Naive thymus-derived CD8-positive, alpha-beta T cell (primary cell): ENCODE measurements around the gene PLCG1. TPM values are rescaled to one million over a fixed set of nuclear protein-coding genes. Genes with fewer than 3 reads are reported as not detected.
"Not testable (repeated sequence)": the region's sequence is repeated elsewhere in the genome, so short reads cannot be mapped to it uniquely, and the experiment has no call there.

ENCODE experiments used
- ATAC-seq, 2 donors: fragments of 150-1000 bp; cut with Tn5 transposase in 1 of 2; sonication (Bioruptor Pico), chemical (Tn5 transposase) in 1 of 2; 1 replicate in 1 of 2; 2 replicates in 1 of 2; pipeline ENCODE4 v1.10.0; 2021; ENCODE audit warnings: mild to moderate bottlenecking in 2 of 2, moderate library complexity in 2 of 2
- POLR2A ChIA-PET: fragments of 350-600 bp; sonication (Branson Sonifier 250); formaldehyde crosslinking; loops from one replicate; lab custom pipeline; 2021; ENCODE audit warnings: antibody characterized with exemption; lab: Charles Lee
- DNase-seq, 10 donors: peaks; one replicate each; pipeline versions ENCODE4 v3.0.0 to v3.0.0-alpha.2; 2020 to 2022
- H3K27ac Mint-ChIP-seq, 10 donors: one replicate each; pipeline ENCODE4 v1.8.0; 2020 to 2022; ENCODE audit warnings: mild to moderate bottlenecking in 10 of 10, mixed read lengths in 10 of 10, moderate library complexity in 4 of 10, inconsistent platforms in 1 of 10
- H3K27me3 Mint-ChIP-seq, 5 donors: one replicate each; pipeline ENCODE4 v1.8.0; 2021 to 2022; ENCODE audit warnings: mixed read lengths in 5 of 5
- H3K36me3 Mint-ChIP-seq, 3 donors: one replicate each; pipeline ENCODE4 v1.8.0; 2020 to 2022; ENCODE audit warnings: mixed read lengths in 3 of 3, mild to moderate bottlenecking in 2 of 3, inconsistent platforms in 1 of 3
- H3K4me1 Mint-ChIP-seq, 4 donors: one replicate each; pipeline ENCODE4 v1.8.0; 2021 to 2022; ENCODE audit warnings: mixed read lengths in 4 of 4
- H3K4me3 Mint-ChIP-seq, 10 donors: one replicate each; pipeline ENCODE4 v1.8.0; 2020 to 2022; ENCODE audit warnings: mild to moderate bottlenecking in 10 of 10, mixed read lengths in 10 of 10, moderate library complexity in 6 of 10, inconsistent platforms in 1 of 10
- H3K9me3 Mint-ChIP-seq, 9 donors: one replicate each; pipeline ENCODE4 v1.8.0; 2020 to 2022; ENCODE audit warnings: mixed read lengths in 9 of 9, mild to moderate bottlenecking in 3 of 9, inconsistent platforms in 1 of 9, moderate library complexity in 1 of 9
- polyA plus RNA-seq, 3 donors: library from polyadenylated mRNA; unstranded; fragments of 300-500 nt; fragmentation: Illumina TruSeq; gene quantifications; one replicate each; pipeline ENCODE4 v1.2.3, GENCODE V29; 2021
- total RNA-seq, 8 experiments: library from RNA in 2 of 8; stranded (reverse) in 2 of 8; gene quantifications; one replicate each; pipeline ENCODE4 v1.2.3 and lab custom pipeline; 2021 to 2026

Gene PLCG1
- total and polyA plus RNA-seq, 5 experiments from 2014 or later: 37.4 to 393 (median 92.5) TPM

DNA sequence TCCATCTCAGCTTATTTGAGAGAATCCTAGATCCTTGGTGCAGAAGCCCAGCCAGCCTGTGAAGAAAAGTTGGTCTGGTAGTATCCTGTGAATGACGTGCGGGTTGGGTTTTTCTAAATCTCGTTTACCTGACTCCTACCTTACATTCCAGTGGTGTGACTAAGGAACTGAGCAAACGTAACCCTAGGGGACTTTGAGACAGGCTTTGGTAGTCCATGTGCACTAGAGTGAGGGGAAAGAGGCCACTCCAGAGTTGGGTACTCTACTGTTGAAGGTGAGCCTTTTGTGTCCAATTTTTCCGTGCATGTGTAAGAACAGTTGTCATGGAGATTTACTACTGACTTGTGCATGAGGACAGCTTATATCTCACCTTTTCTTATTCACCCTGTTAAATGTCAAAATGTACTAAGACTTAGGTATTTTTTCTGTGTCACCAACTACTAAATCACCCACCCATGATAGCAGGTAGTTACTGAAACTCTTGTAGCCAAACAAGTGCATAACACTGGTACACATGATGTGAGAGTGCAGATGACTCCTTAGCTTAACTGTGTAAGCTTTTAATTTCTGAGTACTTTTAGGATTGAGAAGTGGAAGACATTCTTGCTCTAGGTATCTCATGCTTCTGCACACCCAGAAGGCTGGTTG lies 26.3 kb upstream of the PLCG1 start:
- H3K4me3 Mint-ChIP-seq: no peak overlapping the region
- H3K27ac Mint-ChIP-seq: peak overlapping the region in 5 of 10 donors; percentile 2 to 58 (median 39)
- no peaks in the 10 kb centered on the region for H3K27me3 Mint-ChIP-seq
- DNase-seq (no peak), ATAC-seq (no peak)
- peaks cover 6 to 86% (median 21%) of the 10 kb centered on the region in 3 donors for H3K36me3 Mint-ChIP-seq
- peaks cover 0 to 3% (median 2%) of the 10 kb centered on the region in 4 donors for H3K4me1 Mint-ChIP-seq
- POLR2A ChIA-PET: no interaction called here
- H3K9me3 Mint-ChIP-seq: no peaks in the 10 kb centered on the region

DNA sequence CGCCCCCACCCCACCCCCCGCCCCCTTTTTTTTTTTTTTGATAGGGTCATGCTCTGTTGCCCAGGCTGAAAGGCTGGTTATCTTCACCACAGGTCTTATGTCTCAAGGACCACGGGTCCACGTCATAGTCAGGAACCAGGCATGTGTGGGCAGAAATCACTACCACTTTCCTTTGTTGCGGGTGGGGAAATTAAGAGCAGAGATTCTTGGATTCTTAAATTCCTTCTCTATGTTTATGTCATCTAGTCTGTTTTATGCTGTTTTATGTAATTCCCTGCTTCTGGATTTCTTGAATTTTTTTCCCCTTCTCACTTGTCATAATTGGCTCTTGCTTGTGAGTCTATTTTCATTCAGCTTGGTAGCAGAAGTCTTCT lies 25.8 kb upstream of the PLCG1 start:
- ATAC-seq (no peak), DNase-seq (no peak)
- Mint-ChIP-seq H3K27ac (peak overlapping the region in 4 of 10 donors; percentile 27 to 60 (median 39)), H3K4me1 (peaks cover 0 to 3% (median 2%) of the 10 kb centered on the region in 4 donors), H3K27me3 (no peaks in the 10 kb centered on the region), H3K36me3 (peaks cover 6 to 87% (median 25%) of the 10 kb centered on the region in 3 donors), H3K9me3 (no peaks in the 10 kb centered on the region), H3K4me3 (no peak overlapping the region)
- POLR2A ChIA-PET: no interaction called here

DNA sequence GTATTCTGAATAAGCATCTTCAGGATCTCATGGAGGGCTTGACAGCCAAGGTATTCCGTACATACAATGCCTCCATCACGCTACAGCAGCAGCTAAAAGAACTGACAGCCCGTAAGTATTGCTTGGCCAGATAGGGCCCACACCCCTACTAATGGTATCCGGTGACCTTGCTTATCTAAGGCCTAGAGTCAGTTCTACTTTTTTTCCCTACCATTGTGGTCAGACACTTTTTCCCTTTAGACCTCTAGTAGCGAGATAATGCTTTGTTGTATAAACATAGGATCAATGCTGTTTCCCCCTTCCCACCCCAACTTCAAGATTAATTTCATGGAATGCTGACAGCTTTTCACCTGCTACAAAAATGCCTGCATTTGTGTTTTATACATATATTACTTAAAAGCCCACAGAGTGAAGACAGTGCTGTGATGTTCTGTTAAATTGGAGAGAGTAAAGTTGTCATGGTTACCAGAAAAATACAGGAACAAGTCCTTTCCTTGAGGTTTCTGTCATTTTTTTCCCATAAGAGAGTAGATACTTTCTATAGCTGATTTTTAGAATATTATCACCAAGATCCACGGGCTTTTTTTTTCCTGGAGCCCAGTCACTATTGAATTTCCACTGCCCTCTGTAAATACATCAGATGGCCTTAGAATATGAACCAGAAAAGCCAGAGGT lies 20.9 kb upstream of the PLCG1 start:
- Mint-ChIP-seq H3K4me3 (no peak overlapping the region), H3K9me3 (no peaks in the 10 kb centered on the region), H3K36me3 (peaks cover 6 to 93% (median 25%) of the 10 kb centered on the region in 3 donors), H3K27ac (peak overlapping the region in 3 of 10 donors; percentile 0 to 43 (median 5)), H3K4me1 (peaks cover 0 to 3% (median under 1%) of the 10 kb centered on the region in 4 donors), H3K27me3 (no peaks in the 10 kb centered on the region)
- POLR2A ChIA-PET: no interaction called here
- ATAC-seq (no peak), DNase-seq (no peak)

DNA sequence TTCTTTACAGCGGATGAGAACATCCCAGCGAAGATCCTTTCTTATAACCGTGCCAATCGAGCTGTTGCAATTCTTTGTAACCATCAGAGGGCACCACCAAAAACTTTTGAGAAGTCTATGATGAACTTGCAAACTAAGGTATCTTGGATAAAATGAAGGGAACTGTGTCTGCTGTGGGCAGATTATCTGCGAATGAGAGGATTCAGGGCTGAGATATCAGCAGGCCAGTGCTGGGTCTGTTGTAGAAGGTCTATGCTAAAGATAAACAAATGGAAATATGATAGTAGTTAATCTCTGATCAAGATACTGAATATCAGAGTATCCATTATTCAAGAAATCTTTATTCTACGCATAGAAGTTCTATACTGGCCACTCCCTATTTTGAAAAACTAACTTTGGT lies 19.2 kb upstream of the PLCG1 start:
- H3K4me1 Mint-ChIP-seq, H3K4me3 Mint-ChIP-seq, H3K9me3 Mint-ChIP-seq, DNase-seq, H3K27me3 Mint-ChIP-seq, ATAC-seq: not testable (repeated sequence)
- H3K36me3 Mint-ChIP-seq: peaks cover 6 to 93% (median 33%) of the 10 kb centered on the region in 3 donors
- peak overlapping the region in 2 of 10 donors; percentile 35 to 40 for H3K27ac Mint-ChIP-seq
- POLR2A ChIA-PET: interaction anchor here (0.7 kb wide), 1 partner anchor 33 kb away, joined by 5 read pairs; no protein-coding TSS in a partner anchor

DNA sequence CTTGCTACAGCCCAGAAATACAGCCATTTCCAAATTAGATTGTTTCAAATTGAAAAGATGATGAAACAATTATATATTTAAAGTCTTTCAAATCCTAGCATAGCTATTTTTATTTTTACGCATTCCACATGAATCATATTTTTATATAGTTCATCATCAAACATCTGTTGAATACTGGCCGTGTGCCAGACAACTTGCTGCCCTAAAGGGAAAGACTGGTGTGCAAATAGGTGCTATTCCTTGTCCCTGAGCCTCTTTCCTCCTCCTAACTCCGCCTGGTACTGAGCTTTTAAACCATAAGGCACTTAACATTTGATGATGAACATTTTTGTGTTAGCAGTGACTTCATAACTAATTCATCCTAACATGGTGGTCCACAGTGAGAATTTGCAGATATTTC lies 18.7 kb upstream of the PLCG1 start:
- H3K4me1 Mint-ChIP-seq: peaks cover 0 to 5% (median 0%) of the 10 kb centered on the region in 4 donors
- H3K9me3 Mint-ChIP-seq: no peaks in the 10 kb centered on the region
- POLR2A ChIA-PET: interaction anchor here (0.7 kb wide), 1 partner anchor 34 kb away, joined by 5 read pairs; no protein-coding TSS in a partner anchor
- DNase-seq (no peak), ATAC-seq (no peak)
- peaks cover 6 to 94% (median 34%) of the 10 kb centered on the region in 3 donors for H3K36me3 Mint-ChIP-seq
- H3K4me3 Mint-ChIP-seq: no peak overlapping the region
- H3K27ac Mint-ChIP-seq: peak overlapping the region in 4 of 10 donors; percentile 30 to 56 (median 52)
- no peaks in the 10 kb centered on the region for H3K27me3 Mint-ChIP-seq

DNA sequence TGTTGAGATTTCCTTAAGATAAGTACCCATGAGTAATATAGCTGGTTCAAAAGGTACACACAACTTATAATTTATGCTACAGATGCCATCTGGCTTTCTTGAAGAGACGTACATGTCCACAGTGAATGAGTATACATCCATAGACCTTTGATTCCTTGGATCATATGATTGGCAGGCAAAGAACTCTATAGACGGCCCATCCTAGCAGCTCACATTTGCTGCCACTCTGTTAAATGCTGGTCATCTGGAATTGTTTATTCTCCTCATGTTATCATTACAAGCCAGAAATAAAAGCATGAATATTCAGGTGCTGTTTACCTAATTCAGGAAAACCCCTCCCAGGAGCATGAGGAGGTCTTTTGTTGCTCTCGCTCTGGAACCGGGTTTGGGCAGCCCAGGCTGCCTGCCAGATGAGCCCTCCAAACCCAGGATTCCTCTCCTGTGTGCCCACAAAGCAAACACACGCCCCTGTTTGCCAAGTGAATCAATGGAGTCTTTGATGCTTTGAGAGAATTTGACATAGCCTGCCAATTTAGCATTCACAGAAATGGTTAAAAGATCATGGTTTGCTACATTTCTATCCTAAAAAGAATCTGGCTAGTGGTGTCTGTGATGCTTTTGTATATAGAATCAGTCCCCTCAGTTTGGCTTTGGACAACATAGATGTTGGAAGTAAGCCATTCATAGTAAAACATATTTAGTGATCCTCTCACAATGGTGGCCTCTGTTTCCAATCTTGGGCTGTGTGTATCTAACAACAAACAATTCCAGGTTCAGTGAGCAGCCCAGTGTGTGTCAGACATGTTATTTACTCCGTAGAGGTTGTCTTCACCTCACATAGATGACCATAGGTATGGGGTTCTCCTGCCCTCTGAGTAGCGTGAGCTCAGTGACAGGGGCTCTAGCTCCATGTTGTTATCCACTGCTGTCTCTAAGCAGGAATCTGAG lies 17.5 kb upstream of the PLCG1 start:
- Mint-ChIP-seq H3K27me3 (no peaks in the 10 kb centered on the region), H3K27ac (peak overlapping the region in 5 of 10 donors; percentile 35 to 67 (median 35)), H3K36me3 (peaks cover 0 to 90% (median 27%) of the 10 kb centered on the region in 3 donors), H3K4me3 (no peak overlapping the region), H3K4me1 (peaks cover 0 to 5% (median 3%) of the 10 kb centered on the region in 4 donors), H3K9me3 (no peaks in the 10 kb centered on the region)
- POLR2A ChIA-PET: no interaction called here
- ATAC-seq (no peak), DNase-seq (no peak)

DNA sequence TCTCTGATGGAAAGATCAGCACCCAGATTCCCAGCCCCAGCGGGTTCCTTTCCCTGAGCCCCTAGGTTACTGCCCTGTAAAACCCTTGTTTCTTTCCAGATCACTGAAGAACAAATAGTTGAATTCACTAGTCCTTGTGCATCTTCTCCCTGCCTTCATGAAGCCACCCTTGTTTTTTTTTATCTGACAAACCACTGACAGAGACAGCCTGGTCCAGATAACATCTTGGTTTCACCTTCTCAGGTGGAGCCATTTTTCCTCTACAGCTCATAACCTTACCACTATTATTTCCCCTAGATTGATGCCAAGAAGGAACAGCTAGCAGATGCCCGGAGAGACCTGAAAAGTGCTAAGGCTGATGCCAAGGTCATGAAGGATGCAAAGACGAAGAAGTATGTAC lies 15.9 kb upstream of the PLCG1 start:
- Mint-ChIP-seq H3K27me3 (no peaks in the 10 kb centered on the region), H3K4me3 (no peak overlapping the region), H3K4me1 (peaks cover 0 to 11% (median 4%) of the 10 kb centered on the region in 4 donors), H3K27ac (peak overlapping the region in 9 of 10 donors; percentile 34 to 93 (median 75)), H3K36me3 (peaks cover 0 to 89% (median 18%) of the 10 kb centered on the region in 3 donors), H3K9me3 (no peaks in the 10 kb centered on the region)
- ATAC-seq: no peak
- no peak for DNase-seq
- POLR2A ChIA-PET: no interaction called here

DNA sequence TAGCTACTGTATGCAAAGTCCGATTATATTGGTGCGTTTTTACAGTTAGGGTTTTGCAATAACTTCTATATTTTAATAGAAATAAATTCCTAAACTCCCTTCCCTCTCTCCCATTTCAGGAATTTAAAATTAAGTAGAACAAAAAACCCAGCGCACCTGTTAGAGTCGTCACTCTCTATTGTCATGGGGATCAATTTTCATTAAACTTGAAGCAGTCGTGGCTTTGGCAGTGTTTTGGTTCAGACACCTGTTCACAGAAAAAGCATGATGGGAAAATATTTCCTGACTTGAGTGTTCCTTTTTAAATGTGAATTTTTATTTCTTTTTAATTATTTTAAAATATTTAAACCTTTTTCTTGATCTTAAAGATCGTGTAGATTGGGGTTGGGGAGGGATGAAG lies 13.7 kb upstream of the PLCG1 start:
- no peak overlapping the region for H3K4me3 Mint-ChIP-seq
- POLR2A ChIA-PET: no interaction called here
- ATAC-seq: no peak
- no peak overlapping the region for H3K27ac Mint-ChIP-seq
- peaks cover 0 to 76% (median 14%) of the 10 kb centered on the region in 3 donors for H3K36me3 Mint-ChIP-seq
- H3K4me1 Mint-ChIP-seq: peaks cover 0 to 11% (median 5%) of the 10 kb centered on the region in 4 donors
- H3K27me3 Mint-ChIP-seq: no peaks in the 10 kb centered on the region
- no peaks in the 10 kb centered on the region for H3K9me3 Mint-ChIP-seq
- no peak for DNase-seq

DNA sequence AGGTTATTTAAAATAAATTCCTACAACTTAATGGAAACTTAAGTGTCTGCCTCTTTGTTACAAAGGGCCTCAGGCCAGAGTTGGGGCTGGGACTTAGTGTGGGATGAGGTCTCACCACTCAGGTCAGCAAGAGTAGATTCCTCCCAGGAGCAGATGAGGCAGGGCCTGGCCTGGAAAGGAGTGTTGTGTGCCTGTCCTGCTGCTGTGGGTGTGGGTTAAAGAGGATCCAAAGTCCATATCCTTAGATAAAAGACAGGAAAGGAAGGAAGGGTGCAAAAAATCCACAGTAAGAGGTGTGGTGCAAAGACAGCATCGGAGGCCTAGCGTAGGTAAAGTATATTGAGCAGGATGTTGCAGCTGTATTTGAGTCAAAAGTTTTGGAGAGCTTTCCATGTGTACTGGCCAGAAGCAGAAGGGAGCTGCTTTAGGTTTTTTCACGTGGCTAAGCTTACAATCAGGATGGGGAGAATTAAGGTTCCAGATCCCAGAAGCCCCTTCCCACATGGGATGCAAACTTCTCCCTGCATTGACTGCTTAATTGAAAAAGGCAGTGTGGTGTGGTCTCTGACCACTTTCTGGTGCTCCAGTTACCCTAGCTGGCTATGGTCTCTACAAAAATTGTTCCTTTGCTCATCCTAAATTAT lies 12.8 kb upstream of the PLCG1 start:
- DNase-seq: no peak
- H3K4me3 Mint-ChIP-seq: no peak overlapping the region
- POLR2A ChIA-PET: interaction anchor here (1.6 kb wide), 1 partner anchor 10 kb away, joined by 6 read pairs; no protein-coding TSS in a partner anchor
- H3K9me3 Mint-ChIP-seq: no peaks in the 10 kb centered on the region
- H3K27ac Mint-ChIP-seq: peak overlapping the region in 8 of 10 donors; percentile 52 to 86 (median 70)
- ATAC-seq: no peak
- H3K36me3 Mint-ChIP-seq: peaks cover 0 to 70% (median 12%) of the 10 kb centered on the region in 3 donors
- H3K4me1 Mint-ChIP-seq: peaks cover 0 to 11% (median 5%) of the 10 kb centered on the region in 4 donors
- no peaks in the 10 kb centered on the region for H3K27me3 Mint-ChIP-seq

DNA sequence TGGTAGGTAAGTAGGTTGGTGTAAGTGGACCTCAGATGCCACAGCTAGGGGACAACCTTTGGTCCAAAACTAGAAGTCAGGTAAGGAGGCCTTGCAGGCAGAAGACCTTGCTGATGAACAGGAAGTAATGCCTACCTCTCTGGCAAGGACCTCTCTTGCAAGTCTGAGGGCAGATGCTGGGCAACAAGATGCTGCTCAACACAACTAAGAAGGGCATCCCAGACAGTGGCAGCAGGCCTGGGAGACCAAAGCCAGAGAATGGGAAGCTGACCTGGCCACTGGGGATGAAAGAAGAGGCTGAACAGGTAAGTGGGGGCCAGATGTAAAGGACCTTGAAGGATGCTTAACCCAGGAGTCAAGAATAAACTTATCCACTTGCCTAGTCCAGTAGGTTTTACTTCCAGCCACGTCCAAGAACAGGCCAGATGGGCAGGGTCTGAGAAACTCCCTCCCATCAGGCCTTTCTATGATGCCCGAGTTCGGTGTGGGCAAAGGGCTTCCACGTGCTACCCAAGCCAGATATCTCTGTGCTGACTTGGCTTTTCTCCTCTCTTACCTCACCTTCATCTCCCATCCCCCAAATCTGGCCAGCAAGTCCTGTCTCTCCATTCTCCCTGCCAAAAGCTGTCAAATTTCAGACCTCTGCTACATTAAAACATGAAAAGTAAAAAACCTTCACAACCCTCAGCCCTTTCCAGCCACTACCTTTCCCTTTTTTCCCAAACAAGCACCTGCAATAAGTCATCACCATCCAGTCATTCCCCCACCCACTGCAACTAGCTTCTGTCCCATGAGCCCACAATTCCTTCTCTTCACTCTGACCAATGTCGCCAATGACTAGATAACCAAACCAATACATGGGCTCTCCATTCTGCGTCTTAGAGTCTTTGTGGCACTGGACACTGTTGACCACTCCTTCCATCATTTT lies 11.5 kb upstream of the PLCG1 start:
- no peaks in the 10 kb centered on the region for H3K27me3 Mint-ChIP-seq
- no peaks in the 10 kb centered on the region for H3K9me3 Mint-ChIP-seq
- H3K27ac Mint-ChIP-seq: peak overlapping the region in 9 of 10 donors; percentile 47 to 86 (median 75)
- H3K4me3 Mint-ChIP-seq: no peak overlapping the region
- H3K4me1 Mint-ChIP-seq: peaks cover 0 to 11% (median 5%) of the 10 kb centered on the region in 4 donors
- H3K36me3 Mint-ChIP-seq: peaks cover 0 to 67% (median 12%) of the 10 kb centered on the region in 3 donors
- ATAC-seq (no peak), DNase-seq (no peak)
- POLR2A ChIA-PET: interaction anchor here (1.6 kb wide), 1 partner anchor 9 kb away, joined by 6 read pairs; no protein-coding TSS in a partner anchor

DNA sequence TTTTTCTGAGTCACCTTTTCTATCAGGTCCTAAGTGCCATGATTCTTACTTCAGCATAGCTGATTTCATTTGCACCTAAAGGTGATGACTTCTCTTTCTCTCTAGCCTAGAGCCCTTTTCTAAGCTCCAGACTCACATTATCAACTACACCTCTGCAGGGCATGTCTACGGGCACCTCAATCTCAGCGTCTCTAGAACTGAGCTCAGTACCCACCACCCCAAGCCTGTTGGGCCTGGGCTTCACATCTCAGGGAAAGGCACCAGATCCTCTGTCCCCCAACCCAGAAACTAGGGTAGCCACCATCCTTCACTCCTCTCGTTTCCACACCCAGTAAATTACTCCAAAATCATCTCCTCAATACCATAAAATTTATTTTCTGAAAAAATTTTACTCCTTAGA lies 10.6 kb upstream of the PLCG1 start:
- H3K9me3 Mint-ChIP-seq: no peaks in the 10 kb centered on the region
- peaks cover 0 to 11% (median 5%) of the 10 kb centered on the region in 4 donors for H3K4me1 Mint-ChIP-seq

More for the DNA sequence above, 10.6 kb upstream of the PLCG1 start:
- ATAC-seq (no peak), DNase-seq (no peak)
- H3K27me3 Mint-ChIP-seq: no peaks in the 10 kb centered on the region
- H3K4me3 Mint-ChIP-seq: no peak overlapping the region
- POLR2A ChIA-PET: no interaction called here
- H3K27ac Mint-ChIP-seq: peak overlapping the region in 9 of 10 donors; percentile 0 to 84 (median 40)
- peaks cover 0 to 58% (median 8%) of the 10 kb centered on the region in 3 donors for H3K36me3 Mint-ChIP-seq
